Neural crest cell (in vitro differentiated cells): ENCODE data around the gene LMX1B. TPM values are rescaled to one million over a fixed set of nuclear protein-coding genes. Genes with fewer than 3 reads are reported as not detected.

Experiments used
- DNase-seq: peaks from one replicate; pipeline ENCODE4 v3.0.0; 2021; ENCODE audit warnings: low read depth, mixed read lengths, low spot score
- H3K27ac Mint-ChIP-seq: one replicate; pipeline ENCODE4 v1.8.0; 2021; ENCODE audit warnings: mild to moderate bottlenecking, mixed read lengths; ENCODE audit not compliant: unreplicated experiment
- H3K27me3 Mint-ChIP-seq: 2 replicates; pipeline ENCODE4 v1.8.0; 2021; ENCODE audit warnings: low read depth, mild to moderate bottlenecking, mixed read lengths
- H3K36me3 Mint-ChIP-seq: 2 replicates; pipeline ENCODE4 v1.8.0; 2021; ENCODE audit warnings: low read depth, mild to moderate bottlenecking, mixed read lengths
- H3K4me1 Mint-ChIP-seq: 2 replicates; pipeline ENCODE4 v1.8.0; 2021; ENCODE audit warnings: mixed read lengths
- H3K4me3 Mint-ChIP-seq: one replicate; pipeline ENCODE4 v1.8.0; 2021; ENCODE audit warnings: mild to moderate bottlenecking, mixed read lengths
- H3K9me3 Mint-ChIP-seq: 2 replicates; pipeline ENCODE4 v1.8.0; 2021; ENCODE audit warnings: mixed read lengths
- total RNA-seq: library from RNA; stranded (reverse); gene quantifications from 2 replicates; pipeline ENCODE4 v1.2.1, GENCODE V29; 2021
- TF ChIP-seq, protein P1 (sequence below): fragments of 200-600 bp; sonication (generic); conservative IDR thresholded peaks from 2 replicates; pipeline ENCODE4 v1.5.0; 2021; ENCODE audit warnings: antibody characterized with exemption, mild to moderate bottlenecking

The LMX1B gene
- total RNA-seq, 1 donor from 2014 or later = 10.5 TPM

DNA sequence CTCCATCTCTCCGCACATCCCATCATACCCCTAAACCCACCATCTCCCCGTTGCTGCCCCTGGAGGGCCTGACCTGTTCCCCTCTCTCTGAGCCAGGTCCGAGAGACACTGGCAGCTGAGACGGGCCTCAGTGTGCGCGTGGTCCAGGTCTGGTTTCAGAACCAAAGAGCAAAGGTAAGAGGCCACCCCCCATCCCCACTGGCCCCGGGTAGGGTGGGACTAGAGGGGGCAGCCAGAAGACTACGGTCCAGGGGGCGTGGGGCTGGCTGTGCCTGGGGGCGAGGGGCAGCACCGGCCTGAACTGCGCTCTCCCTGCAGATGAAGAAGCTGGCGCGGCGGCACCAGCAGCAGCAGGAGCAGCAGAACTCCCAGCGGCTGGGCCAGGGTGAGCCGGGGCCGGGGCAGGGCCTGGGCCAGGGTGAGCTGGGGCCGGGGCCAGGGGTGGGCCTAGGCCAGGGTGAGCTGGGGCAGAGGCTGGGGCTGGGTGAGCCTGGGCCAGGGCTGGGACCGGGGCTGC is 79.8 kb downstream of the LMX1B start:
- H3K36me3 Mint-ChIP-seq = no peaks in the 10 kb centered on the region
- H3K4me1 Mint-ChIP-seq = peaks cover 5% of the 10 kb centered on the region
- H3K27ac Mint-ChIP-seq = no peak overlapping the region
- TF ChIP-seq, protein P1, sequence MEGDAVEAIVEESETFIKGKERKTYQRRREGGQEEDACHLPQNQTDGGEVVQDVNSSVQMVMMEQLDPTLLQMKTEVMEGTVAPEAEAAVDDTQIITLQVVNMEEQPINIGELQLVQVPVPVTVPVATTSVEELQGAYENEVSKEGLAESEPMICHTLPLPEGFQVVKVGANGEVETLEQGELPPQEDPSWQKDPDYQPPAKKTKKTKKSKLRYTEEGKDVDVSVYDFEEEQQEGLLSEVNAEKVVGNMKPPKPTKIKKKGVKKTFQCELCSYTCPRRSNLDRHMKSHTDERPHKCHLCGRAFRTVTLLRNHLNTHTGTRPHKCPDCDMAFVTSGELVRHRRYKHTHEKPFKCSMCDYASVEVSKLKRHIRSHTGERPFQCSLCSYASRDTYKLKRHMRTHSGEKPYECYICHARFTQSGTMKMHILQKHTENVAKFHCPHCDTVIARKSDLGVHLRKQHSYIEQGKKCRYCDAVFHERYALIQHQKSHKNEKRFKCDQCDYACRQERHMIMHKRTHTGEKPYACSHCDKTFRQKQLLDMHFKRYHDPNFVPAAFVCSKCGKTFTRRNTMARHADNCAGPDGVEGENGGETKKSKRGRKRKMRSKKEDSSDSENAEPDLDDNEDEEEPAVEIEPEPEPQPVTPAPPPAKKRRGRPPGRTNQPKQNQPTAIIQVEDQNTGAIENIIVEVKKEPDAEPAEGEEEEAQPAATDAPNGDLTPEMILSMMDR = no peak
- DNase-seq = no peak
- H3K27me3 Mint-ChIP-seq = peaks cover 10% of the 10 kb centered on the region
- H3K9me3 Mint-ChIP-seq = no peaks in the 10 kb centered on the region
- no peak overlapping the region for H3K4me3 Mint-ChIP-seq

DNA sequence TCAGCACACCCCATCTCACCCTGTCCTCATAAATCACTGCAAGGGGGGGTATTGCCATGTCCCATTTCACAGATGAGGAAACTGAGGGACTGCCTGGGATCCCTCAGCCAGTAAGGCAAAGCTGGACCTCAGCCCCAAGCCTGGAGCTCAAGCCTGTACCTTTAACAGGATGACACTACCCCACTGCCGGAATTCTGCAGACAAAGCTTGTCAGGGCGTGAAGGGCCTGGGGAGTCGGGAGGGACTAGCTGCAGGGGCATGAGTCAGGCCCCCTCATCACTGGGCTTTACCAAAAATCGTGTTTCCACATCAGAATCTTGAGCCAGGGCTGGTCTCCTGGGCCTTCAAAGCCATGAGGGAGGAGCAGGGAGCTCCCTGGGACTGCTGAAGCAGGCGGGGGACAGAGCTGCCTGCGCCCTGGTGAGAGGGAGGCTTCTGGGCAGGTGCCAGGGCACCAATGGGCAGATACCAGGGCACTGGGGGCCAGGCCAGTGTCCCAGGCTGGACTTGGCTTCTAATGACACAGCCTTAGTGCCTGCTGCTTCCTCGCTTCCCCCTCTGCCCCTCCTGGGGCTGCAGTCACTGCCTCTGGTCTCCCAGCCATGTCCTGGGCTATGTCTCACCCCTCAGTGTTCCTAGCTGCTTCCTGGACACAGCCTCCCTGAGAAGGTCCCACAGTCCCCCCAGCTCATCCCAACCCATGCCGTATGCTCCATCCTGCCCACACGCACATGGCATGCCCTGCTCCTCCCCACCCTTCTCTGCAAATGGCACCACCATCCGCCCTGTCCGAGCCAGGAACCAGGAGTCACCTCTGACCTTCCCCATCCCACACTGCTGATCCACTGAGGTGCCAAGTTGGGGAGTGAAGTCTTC is 80.7 kb downstream of the LMX1B start:
- H3K27me3 Mint-ChIP-seq = peaks cover 8% of the 10 kb centered on the region
- H3K4me3 Mint-ChIP-seq = no peak overlapping the region
- no peaks in the 10 kb centered on the region for H3K36me3 Mint-ChIP-seq
- TF ChIP-seq, protein P1 = no peak
- no peak for DNase-seq
- no peak overlapping the region for H3K27ac Mint-ChIP-seq
- no peaks in the 10 kb centered on the region for H3K9me3 Mint-ChIP-seq
- peaks cover 5% of the 10 kb centered on the region for H3K4me1 Mint-ChIP-seq

DNA sequence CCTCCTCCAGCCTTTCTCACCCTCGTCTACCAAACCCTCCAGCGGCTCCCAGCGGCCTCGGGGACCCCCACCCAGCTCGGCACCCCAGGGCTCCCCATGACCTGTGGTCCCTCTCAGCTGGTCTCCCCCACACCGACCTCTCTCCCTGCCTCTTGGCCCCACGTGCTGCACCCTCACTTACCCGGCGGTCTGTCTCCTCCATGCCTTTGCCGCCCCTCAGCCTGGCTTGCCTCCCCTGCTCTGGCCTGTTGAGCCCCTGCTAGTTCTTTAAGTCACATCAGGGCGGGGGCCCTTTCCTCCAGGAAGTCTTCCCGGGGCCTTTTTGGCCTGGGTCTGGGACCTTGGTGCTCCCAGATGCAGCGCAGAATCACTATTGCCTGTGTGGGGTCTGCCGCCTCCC is 81.5 kb downstream of the LMX1B start:
- DNase-seq = no peak
- Mint-ChIP-seq H3K27me3 (peaks cover 9% of the 10 kb centered on the region), H3K27ac (no peak overlapping the region), H3K4me1 (no peaks in the 10 kb centered on the region), H3K9me3 (no peaks in the 10 kb centered on the region), H3K36me3 (no peaks in the 10 kb centered on the region), H3K4me3 (no peak overlapping the region)
- TF ChIP-seq, protein P1 = no peak

DNA sequence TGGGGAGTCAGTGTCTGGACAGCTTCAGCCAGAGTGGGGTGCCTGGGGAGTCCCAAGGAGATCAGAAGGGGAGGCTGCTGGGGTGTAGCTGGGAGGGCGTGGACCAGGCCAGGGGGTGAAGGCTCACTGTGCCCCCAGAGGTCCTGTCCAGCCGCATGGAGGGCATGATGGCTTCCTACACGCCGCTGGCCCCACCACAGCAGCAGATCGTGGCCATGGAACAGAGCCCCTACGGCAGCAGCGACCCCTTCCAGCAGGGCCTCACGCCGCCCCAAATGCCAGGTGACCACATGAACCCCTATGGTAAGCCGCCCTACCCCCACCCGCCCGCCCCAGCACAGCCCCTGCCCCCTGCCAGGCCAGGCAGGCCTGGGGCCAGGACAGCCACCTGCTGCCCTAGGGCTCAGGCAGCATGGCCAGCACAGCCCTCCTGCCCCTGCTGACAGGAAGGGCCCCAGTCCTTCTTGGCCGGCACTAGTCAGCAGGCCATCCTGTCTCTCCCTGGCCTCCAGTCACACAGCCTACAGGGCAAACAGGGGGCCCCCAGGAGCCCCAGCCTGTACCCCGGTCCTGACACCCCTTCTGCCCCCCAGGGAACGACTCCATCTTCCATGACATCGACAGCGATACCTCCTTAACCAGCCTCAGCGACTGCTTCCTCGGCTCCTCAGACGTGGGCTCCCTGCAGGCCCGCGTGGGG is 82.1 kb downstream of the LMX1B start:
- Mint-ChIP-seq H3K27me3 (peaks cover 7% of the 10 kb centered on the region), H3K27ac (no peak overlapping the region), H3K9me3 (no peaks in the 10 kb centered on the region), H3K4me3 (no peak overlapping the region), H3K36me3 (no peaks in the 10 kb centered on the region), H3K4me1 (no peaks in the 10 kb centered on the region)
- DNase-seq = no peak
- TF ChIP-seq, protein P1 = no peak

DNA sequence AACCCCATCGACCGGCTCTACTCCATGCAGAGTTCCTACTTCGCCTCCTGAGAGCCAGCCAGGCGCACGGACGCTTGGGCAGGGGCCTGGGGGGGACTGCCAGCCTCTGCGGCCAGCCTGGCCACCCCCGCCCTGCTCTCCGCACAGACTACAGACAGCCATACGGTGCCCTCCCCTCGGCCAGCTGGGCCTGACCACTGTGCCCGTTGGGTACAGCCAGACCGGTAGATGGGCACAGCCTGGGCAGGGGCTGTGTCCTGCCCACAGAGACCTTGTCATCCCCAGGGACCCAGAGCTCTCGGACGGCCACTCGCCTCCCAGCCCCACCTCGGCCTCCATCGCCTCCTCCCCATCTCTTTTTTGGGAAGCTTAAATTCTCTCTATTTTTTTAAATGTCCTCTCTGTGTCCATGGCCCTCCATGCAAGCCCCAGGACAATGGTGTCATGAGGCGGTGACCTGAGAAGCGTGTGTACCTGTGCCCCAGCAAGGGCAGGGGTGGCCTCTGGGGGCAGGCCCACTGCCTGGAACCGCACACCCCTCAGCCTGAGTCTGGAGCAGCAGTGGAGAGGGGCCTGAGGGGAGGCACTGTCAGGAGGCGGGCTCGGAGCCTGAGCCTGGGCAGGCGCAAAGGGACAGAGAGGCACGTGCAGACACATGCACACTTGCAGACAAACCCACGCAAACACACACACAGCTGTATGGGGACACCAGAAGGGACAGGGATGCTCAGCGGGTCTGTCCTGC is 82.8 kb downstream of the LMX1B start:
- peaks cover 11% of the 10 kb centered on the region for H3K27me3 Mint-ChIP-seq
- H3K4me3 Mint-ChIP-seq = no peak overlapping the region
- H3K27ac Mint-ChIP-seq = no peak overlapping the region
- H3K36me3 Mint-ChIP-seq = no peaks in the 10 kb centered on the region
- no peaks in the 10 kb centered on the region for H3K4me1 Mint-ChIP-seq
- H3K9me3 Mint-ChIP-seq = no peaks in the 10 kb centered on the region
- DNase-seq = no peak
- TF ChIP-seq, protein P1 = no peak
